NB4 (cell line): ENCODE measurements around the gene UQCR10.

Experiments used
- TF ChIP-seq, protein P1 (sequence below): IDR thresholded peaks from one replicate; pipeline ENCODE4 v1.5.1; 2012; ENCODE audit warnings: low read depth, low read length
- TF ChIP-seq, protein P2 (sequence below): IDR thresholded peaks from 2 replicates; pipeline ENCODE4 v1.6.1; 2011; ENCODE audit warnings: low read depth, low read length

DNA sequence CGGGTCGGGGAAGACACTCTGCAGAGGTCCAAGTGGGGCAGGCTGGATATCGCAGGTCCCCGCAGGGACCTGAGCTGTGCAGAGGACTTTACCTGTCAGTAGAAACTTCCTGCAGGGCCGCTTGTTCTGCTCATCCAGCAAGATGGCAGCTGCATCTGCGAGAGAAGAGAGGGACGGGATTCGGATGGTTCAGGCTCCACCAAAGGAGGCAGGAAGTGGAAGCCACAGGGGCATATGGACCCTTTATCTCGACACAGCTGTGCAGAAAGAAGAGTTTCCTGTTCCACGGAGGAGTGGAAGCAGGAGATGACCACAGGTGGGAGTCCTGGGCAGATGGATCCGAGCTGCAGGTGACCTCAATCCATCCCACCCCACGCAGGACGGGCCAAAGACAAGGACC lies 24.8 kb upstream of the UQCR10 start:
- TF ChIP-seq, protein P1, sequence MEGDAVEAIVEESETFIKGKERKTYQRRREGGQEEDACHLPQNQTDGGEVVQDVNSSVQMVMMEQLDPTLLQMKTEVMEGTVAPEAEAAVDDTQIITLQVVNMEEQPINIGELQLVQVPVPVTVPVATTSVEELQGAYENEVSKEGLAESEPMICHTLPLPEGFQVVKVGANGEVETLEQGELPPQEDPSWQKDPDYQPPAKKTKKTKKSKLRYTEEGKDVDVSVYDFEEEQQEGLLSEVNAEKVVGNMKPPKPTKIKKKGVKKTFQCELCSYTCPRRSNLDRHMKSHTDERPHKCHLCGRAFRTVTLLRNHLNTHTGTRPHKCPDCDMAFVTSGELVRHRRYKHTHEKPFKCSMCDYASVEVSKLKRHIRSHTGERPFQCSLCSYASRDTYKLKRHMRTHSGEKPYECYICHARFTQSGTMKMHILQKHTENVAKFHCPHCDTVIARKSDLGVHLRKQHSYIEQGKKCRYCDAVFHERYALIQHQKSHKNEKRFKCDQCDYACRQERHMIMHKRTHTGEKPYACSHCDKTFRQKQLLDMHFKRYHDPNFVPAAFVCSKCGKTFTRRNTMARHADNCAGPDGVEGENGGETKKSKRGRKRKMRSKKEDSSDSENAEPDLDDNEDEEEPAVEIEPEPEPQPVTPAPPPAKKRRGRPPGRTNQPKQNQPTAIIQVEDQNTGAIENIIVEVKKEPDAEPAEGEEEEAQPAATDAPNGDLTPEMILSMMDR: no peak
- TF ChIP-seq, protein P2, sequence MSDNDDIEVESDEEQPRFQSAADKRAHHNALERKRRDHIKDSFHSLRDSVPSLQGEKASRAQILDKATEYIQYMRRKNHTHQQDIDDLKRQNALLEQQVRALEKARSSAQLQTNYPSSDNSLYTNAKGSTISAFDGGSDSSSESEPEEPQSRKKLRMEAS: no peak
